Measurements from ENCODE around the gene TBC1D4. TPM values are rescaled to one million over a fixed set of nuclear protein-coding genes. Genes with fewer than 3 reads are reported as not detected.
"Not testable (repeated sequence)": the region's sequence is repeated elsewhere in the genome, so short reads cannot be mapped to it uniquely, and the experiment has no call there.

TBC1D4 gene
- total RNA-seq, 1 experiment from 2014 or later = 15.4 TPM

GRCh38 chr13:75308222-75308621 lies 173.7 kb downstream of the TBC1D4 start:
- H3K27me3 Mint-ChIP-seq (ENCODE audit: unreplicated experiment) = no peaks in the 10 kb centered on the region
- DNase-seq = no peak
- intact Hi-C loops (cut with micrococcal nuclease; ENCODE audit: unreplicated experiment) = no loop called here
- CTCF ChIA-PET = no interaction called here
- H3K36me3 Mint-ChIP-seq (ENCODE audit: insufficient read depth, unreplicated experiment) = no peaks in the 10 kb centered on the region
- H3K4me3 Mint-ChIP-seq (ENCODE audit: low read depth, unreplicated experiment) = no peak overlapping the region
- H3K4me1 Mint-ChIP-seq (ENCODE audit: low read depth, unreplicated experiment) = no peaks in the 10 kb centered on the region
- H3K27ac Mint-ChIP-seq (ENCODE audit: unreplicated experiment) = no peak overlapping the region
- no peak for TF ChIP-seq CTCF (IDR thresholded peaks at IDR 0.05; ENCODE audit: unreplicated experiment)
- BruUV-seq (replicated peaks) = no TSS peak
- peaks cover 3% of the 10 kb centered on the region for H3K9me3 Mint-ChIP-seq (ENCODE audit: low read depth, unreplicated experiment)

- intact Hi-C loops (cut with micrococcal nuclease; ENCODE audit: unreplicated experiment) = no loop called here
- Mint-ChIP-seq H3K36me3 (ENCODE audit: insufficient read depth, unreplicated experiment) (no peaks in the 10 kb centered on the region), H3K4me3 (ENCODE audit: low read depth, unreplicated experiment) (no peak overlapping the region), H3K27me3 (ENCODE audit: unreplicated experiment) (no peaks in the 10 kb centered on the region), H3K9me3 (ENCODE audit: low read depth, unreplicated experiment) (peaks cover 3% of the 10 kb centered on the region), H3K4me1 (ENCODE audit: low read depth, unreplicated experiment) (no peaks in the 10 kb centered on the region), H3K27ac (ENCODE audit: unreplicated experiment) (no peak overlapping the region)
- DNase-seq = no peak
- no peak for TF ChIP-seq CTCF (IDR thresholded peaks at IDR 0.05; ENCODE audit: unreplicated experiment)
- CTCF ChIA-PET = no interaction called here
- no TSS peak for BruUV-seq (replicated peaks)
Observed at GRCh38 chr13:75307370-75307949, 174.5 kb downstream of the TBC1D4 start.

GRCh38 chr13:75306967-75307366 lies 175.0 kb downstream of the TBC1D4 start:
- H3K27ac Mint-ChIP-seq (ENCODE audit: unreplicated experiment); intact Hi-C loops (cut with micrococcal nuclease; ENCODE audit: unreplicated experiment); H3K4me1 Mint-ChIP-seq (ENCODE audit: low read depth, unreplicated experiment); BruUV-seq (replicated peaks); H3K9me3 Mint-ChIP-seq (ENCODE audit: low read depth, unreplicated experiment); CTCF ChIA-PET; DNase-seq; H3K4me3 Mint-ChIP-seq (ENCODE audit: low read depth, unreplicated experiment); H3K36me3 Mint-ChIP-seq (ENCODE audit: insufficient read depth, unreplicated experiment); H3K27me3 Mint-ChIP-seq (ENCODE audit: unreplicated experiment): not testable (repeated sequence)

- no peaks in the 10 kb centered on the region for H3K4me1 Mint-ChIP-seq (ENCODE audit: low read depth, unreplicated experiment)
- TF ChIP-seq CTCF (IDR thresholded peaks at IDR 0.05; ENCODE audit: unreplicated experiment) = no peak
Observed at GRCh38 chr13:75305059-75305458, 176.9 kb downstream of the TBC1D4 start.

GRCh38 chr13:75303263-75303662 lies 178.7 kb downstream of the TBC1D4 start:
- no TSS peak for BruUV-seq (replicated peaks)
- CTCF ChIA-PET = no interaction called here
- intact Hi-C loops (cut with micrococcal nuclease; ENCODE audit: unreplicated experiment) = no loop called here

More at GRCh38 chr13:75305059-75305458, 176.9 kb downstream of the TBC1D4 start:
- Mint-ChIP-seq H3K36me3 (ENCODE audit: insufficient read depth, unreplicated experiment) (no peaks in the 10 kb centered on the region), H3K27ac (ENCODE audit: unreplicated experiment) (no peak overlapping the region), H3K4me3 (ENCODE audit: low read depth, unreplicated experiment) (no peak overlapping the region), H3K9me3 (ENCODE audit: low read depth, unreplicated experiment) (peaks cover 3% of the 10 kb centered on the region), H3K27me3 (ENCODE audit: unreplicated experiment) (no peaks in the 10 kb centered on the region)
- no TSS peak for BruUV-seq (replicated peaks)
- intact Hi-C loops (cut with micrococcal nuclease; ENCODE audit: unreplicated experiment) = no loop called here
- CTCF ChIA-PET = no interaction called here
- DNase-seq = no peak

More at GRCh38 chr13:75303263-75303662, 178.7 kb downstream of the TBC1D4 start:
- H3K9me3 Mint-ChIP-seq (ENCODE audit: low read depth, unreplicated experiment) = peaks cover 3% of the 10 kb centered on the region
- H3K27me3 Mint-ChIP-seq (ENCODE audit: unreplicated experiment) = no peaks in the 10 kb centered on the region
- TF ChIP-seq CTCF (IDR thresholded peaks at IDR 0.05; ENCODE audit: unreplicated experiment) = no peak
- no peaks in the 10 kb centered on the region for H3K36me3 Mint-ChIP-seq (ENCODE audit: insufficient read depth, unreplicated experiment)
- no peak overlapping the region for H3K27ac Mint-ChIP-seq (ENCODE audit: unreplicated experiment)
- H3K4me1 Mint-ChIP-seq (ENCODE audit: low read depth, unreplicated experiment) = no peaks in the 10 kb centered on the region
- DNase-seq = no peak
- H3K4me3 Mint-ChIP-seq (ENCODE audit: low read depth, unreplicated experiment) = no peak overlapping the region
